IMR-90 (cell line): ENCODE data around the gene CHCHD1. TPM values are rescaled to one million over a fixed set of nuclear protein-coding genes. Genes with fewer than 3 reads are reported as not detected.

Source experiments
- ATAC-seq: fragments of 200-7000 bp; cut with Tn5 transposase; 2 replicates; pipeline ENCODE4 v1.9.1; 2020; ENCODE audit warnings: low read depth, mild to moderate bottlenecking, moderate library complexity
- BruUV-seq: library from RNA; stranded (reverse); fragments of 400-500 nt; replicated peaks from 2 replicates; lab custom pipeline; 2021; lab: Mats Ljungman, UMichigan
- CTCF ChIA-PET: fragments of 300-600 bp; formaldehyde crosslinking; extraction: SDS; loops from one replicate; lab custom pipeline; 2021; ENCODE audit warnings: antibody characterized with exemption; lab: Yijun Ruan, JAX
- POLR2A ChIA-PET: fragments of 300-600 bp; sonication (Branson Sonifier 250); formaldehyde crosslinking; loops from one replicate; lab custom pipeline; 2022; ENCODE audit warnings: antibody characterized with exemption; ENCODE audit not compliant: unreplicated experiment; lab: Charles Lee
- DNase-seq: peaks from one replicate; pipeline ENCODE4 v3.0.0; 2013
- H2AFZ ChIP-seq: replicated peaks from 2 replicates; pipeline ENCODE3; 2013; ENCODE audit warnings: low read length, mild to moderate bottlenecking; ENCODE audit not compliant: poor library complexity
- H2AK5ac ChIP-seq: 2 replicates; pipeline ENCODE4 v1.6.1; 2013; ENCODE audit warnings: low read depth, low read length, inconsistent platforms
- H2AK9ac ChIP-seq: replicated peaks from 2 replicates; pipeline ENCODE3; 2013; ENCODE audit warnings: mild to moderate bottlenecking, low read depth, low read length, moderate library complexity; ENCODE audit not compliant: poor library complexity
- H2BK120ac ChIP-seq: 2 replicates; pipeline ENCODE4 v1.6.1; 2013; ENCODE audit warnings: low read depth, low read length, inconsistent platforms
- H2BK15ac ChIP-seq: 3 replicates; pipeline ENCODE4 v1.6.1; 2013; ENCODE audit warnings: low read depth, low read length, inconsistent platforms
- H2BK20ac ChIP-seq: 2 replicates; pipeline ENCODE4 v1.6.1; 2013; ENCODE audit warnings: low read depth, mild to moderate bottlenecking, inconsistent platforms, low read length, moderate library complexity
- H2BK5ac ChIP-seq: 2 replicates; pipeline ENCODE4 v1.6.1; 2013; ENCODE audit warnings: mild to moderate bottlenecking, low read depth, low read length, inconsistent platforms; ENCODE audit not compliant: poor library complexity, severe bottlenecking
- H3K14ac ChIP-seq: replicated peaks from 2 replicates; pipeline ENCODE4 v1.6.1; 2013; ENCODE audit warnings: low read depth, low read length, inconsistent platforms
- H3K18ac ChIP-seq: 2 replicates; pipeline ENCODE4 v1.6.1; 2013; ENCODE audit warnings: low read depth, low read length, control low read depth
- H3K23ac ChIP-seq: 2 replicates; pipeline ENCODE4 v1.6.1; 2013; ENCODE audit warnings: low read depth, low read length, inconsistent platforms
- H3K27ac ChIP-seq: 2 replicates; pipeline ENCODE4 v1.5.1; 2013; ENCODE audit warnings: mild to moderate bottlenecking, control low read depth, low read length; ENCODE audit not compliant: insufficient read depth
- H3K27me3 ChIP-seq: 2 replicates; pipeline ENCODE4 v1.6.1; 2013; ENCODE audit warnings: low read length; ENCODE audit not compliant: control insufficient read depth, insufficient read depth
- H3K36me3 ChIP-seq: 2 replicates; pipeline ENCODE4 v1.6.1; 2013; ENCODE audit warnings: low read length, mixed read lengths; ENCODE audit not compliant: control insufficient read depth, insufficient read depth
- H3K4ac ChIP-seq: 2 replicates; pipeline ENCODE4 v1.6.1; 2013; ENCODE audit warnings: low read depth, low read length, inconsistent platforms
- H3K4me1 ChIP-seq: 2 replicates; pipeline ENCODE4 v1.6.1; 2013; ENCODE audit warnings: low read length, mixed read lengths; ENCODE audit not compliant: control insufficient read depth, insufficient read depth
- H3K4me2 ChIP-seq: 2 replicates; pipeline ENCODE4 v1.6.1; 2013; ENCODE audit warnings: low read depth, mild to moderate bottlenecking, control low read depth, low read length, moderate library complexity
- H3K4me3 ChIP-seq: 2 replicates; pipeline ENCODE4 v1.5.1; 2013; ENCODE audit warnings: low read depth, mild to moderate bottlenecking, control low read depth, low read length, moderate library complexity; ENCODE audit not compliant: insufficient read depth
- H3K56ac ChIP-seq: 2 replicates; pipeline ENCODE4 v1.6.1; 2013; ENCODE audit warnings: low read length, inconsistent platforms; ENCODE audit not compliant: insufficient read depth; ENCODE audit errors: extremely low read depth
- H3K79me1 ChIP-seq, 2 experiments: 2 replicates each; pipeline ENCODE4 v1.6.1; 2013; ENCODE audit warnings: low read length in 2 of 2, inconsistent platforms in 1 of 2, low read depth in 1 of 2
- H3K9ac ChIP-seq: 2 replicates; pipeline ENCODE4 v1.6.1; 2013; ENCODE audit warnings: low read depth, low read length, control low read depth
- H3K9me1 ChIP-seq: 2 replicates; pipeline ENCODE4 v1.6.1; 2013; ENCODE audit warnings: low read length, inconsistent platforms; ENCODE audit not compliant: insufficient read depth
- H3K9me3 ChIP-seq: 2 replicates; pipeline ENCODE4 v1.6.1; 2013; ENCODE audit warnings: low read length; ENCODE audit not compliant: control insufficient read depth, insufficient read depth
- H4K20me1 ChIP-seq: 2 replicates; pipeline ENCODE4 v1.6.1; 2013; ENCODE audit warnings: low read length, inconsistent platforms; ENCODE audit not compliant: insufficient read depth
- H4K5ac ChIP-seq: 2 replicates; pipeline ENCODE4 v1.6.1; 2013; ENCODE audit warnings: mild to moderate bottlenecking, low read depth, low read length, control low read depth
- H4K8ac ChIP-seq, 2 experiments: 2 replicates each; pipeline ENCODE4 v1.6.1; 2013; ENCODE audit warnings: low read depth in 2 of 2, low read length in 2 of 2, control low read depth in 1 of 2, inconsistent platforms in 1 of 2
- H4K91ac ChIP-seq: 2 replicates; pipeline ENCODE4 v1.6.1; 2013; ENCODE audit warnings: low read depth, low read length, inconsistent platforms; ENCODE audit not compliant: insufficient read depth
- BHLHE40 ChIP-seq: fragments of 150-350 bp; IDR thresholded peaks from 2 replicates; pipeline ENCODE4 v1.6.1; 2016; ENCODE audit warnings: mild to moderate bottlenecking, low read depth, low read length
- CEBPB ChIP-seq: IDR thresholded peaks from 2 replicates; pipeline ENCODE4 v1.6.1; 2012; ENCODE audit warnings: low read depth, low read length, improper control_type of control experiment
- CHD1 ChIP-seq: IDR thresholded peaks from 2 replicates; pipeline ENCODE4 v1.6.1; 2012; ENCODE audit warnings: low read depth, low read length, improper control_type of control experiment
- CTCF ChIP-seq: conservative IDR thresholded peaks from 2 replicates; pipeline ENCODE4 v1.5.1; 2012; ENCODE audit warnings: mild to moderate bottlenecking, low read depth, low read length, improper control_type of control experiment
- ELK1 ChIP-seq: fragments of 150-350 bp; IDR thresholded peaks from 2 replicates; pipeline ENCODE4 v1.6.1; 2016; ENCODE audit warnings: low read depth, mild to moderate bottlenecking, low read length, moderate library complexity, borderline replicate concordance
- FOS ChIP-seq: fragments of 150-350 bp; IDR thresholded peaks from 2 replicates; pipeline ENCODE4 v1.6.1; 2016; ENCODE audit warnings: low read depth, low read length
- MAFK ChIP-seq: IDR thresholded peaks from 2 replicates; pipeline ENCODE4 v1.6.1; 2012; ENCODE audit warnings: low read depth, low read length, improper control_type of control experiment
- MAZ ChIP-seq: IDR thresholded peaks from 2 replicates; pipeline ENCODE4 v1.6.1; 2012; ENCODE audit warnings: low read depth, mild to moderate bottlenecking, low read length, improper control_type of control experiment, moderate library complexity, borderline replicate concordance
- MXI1 ChIP-seq: IDR thresholded peaks from 2 replicates; pipeline ENCODE4 v1.6.1; 2012; ENCODE audit warnings: low read depth, mild to moderate bottlenecking, low read length, moderate library complexity, borderline replicate concordance
- NFE2L2 ChIP-seq: fragments of 150-350 bp; IDR thresholded peaks from 2 replicates; pipeline ENCODE4 v1.6.1; 2016; ENCODE audit warnings: low read depth, mild to moderate bottlenecking, low read length
- POLR2A ChIP-seq: IDR thresholded peaks from 2 replicates; pipeline ENCODE4 v1.6.1; 2012; ENCODE audit warnings: mild to moderate bottlenecking, low read depth, low read length
- RAD21 ChIP-seq: IDR thresholded peaks from 2 replicates; pipeline ENCODE4 v1.6.1; 2012; ENCODE audit warnings: low read length, improper control_type of control experiment
- RCOR1 ChIP-seq: IDR thresholded peaks from 2 replicates; pipeline ENCODE4 v1.6.1; 2012; ENCODE audit warnings: mild to moderate bottlenecking, low read length, improper control_type of control experiment; ENCODE audit not compliant: insufficient replicate concordance
- RFX5 ChIP-seq: IDR thresholded peaks from 2 replicates; pipeline ENCODE4 v1.8.0; 2012; ENCODE audit warnings: low read depth, mild to moderate bottlenecking, low read length, moderate library complexity
- SMC3 ChIP-seq: fragments of 150-350 bp; IDR thresholded peaks from 2 replicates; pipeline ENCODE4 v1.6.1; 2016; ENCODE audit warnings: low read depth, mild to moderate bottlenecking, antibody characterized with exemption, low read length, moderate library complexity
- USF2 ChIP-seq: fragments of 150-350 bp; IDR thresholded peaks from 2 replicates; pipeline ENCODE4 v1.6.1; 2017; ENCODE audit warnings: mild to moderate bottlenecking, antibody characterized with exemption, low read length, low read depth
- WGBS, 2 experiments: methylation state at CpG; one replicate each; pipeline versions ENCODE4 v1.1.5 to v1.1.7; 2013; ENCODE audit warnings: missing lambda C conversion rate in 2 of 2; ENCODE audit not compliant: insufficient read length in 1 of 2; ENCODE audit errors: extremely low coverage in 2 of 2; 5-methylcytosine and 5-hydroxymethylcytosine counted together
- dilution Hi-C: fragments of 300-500 bp; cut with HindIII; formaldehyde crosslinking; loops from one replicate; pipeline ENCODE4 v1.14.3; 2018; ENCODE audit warnings: low sequenced_read_pairs; ENCODE audit not compliant: unreplicated experiment
- in situ Hi-C: fragments of 300-500 bp; cut with MboI; formaldehyde crosslinking; loops from 3 replicates; pipeline ENCODE4 v1.14.3; 2019; ENCODE audit warnings: low sequenced_read_pairs, inconsistent platforms, mixed read lengths
- intact Hi-C: fragments of 100-400 bp; cut with micrococcal nuclease; formaldehyde crosslinking; loops from 2 replicates; pipeline ENCODE4 v1.10.0; 2022
- polyA plus RNA-seq, 3 experiments: library from polyadenylated mRNA; depleted of rRNA; stranded (reverse); fragments of >200 nt; gene quantifications; 2 replicates each; pipeline ENCODE4 v1.2.3, GENCODE V29; 2012; ENCODE audit warnings: low replicate concordance in 1 of 3
- total RNA-seq: library from RNA; depleted of rRNA; stranded (reverse); fragments of >200 nt; gene quantifications from 2 replicates; pipeline ENCODE4 v1.2.3, GENCODE V29; 2012

Gene CHCHD1
- total and polyA plus RNA-seq, 2 of the 4 experiments (the other 2 are of a cell fraction), result 11.5 to 21.0 TPM

GRCh38 chr10:73801253-73801590, 19.4 kb downstream of the CHCHD1 start:
- no peak overlapping the region for H3K18ac ChIP-seq
- ChIA-PET POLR2A (no interaction called here), CTCF (no interaction called here)
- no CpG with 5 or more reads among the region's 13 CpGs for WGBS, 2 experiments
- H2AK5ac ChIP-seq, result no peak overlapping the region
- no peaks in the 10 kb centered on the region for H3K4me1 ChIP-seq
- in situ Hi-C loops, result no loop called here
- H2BK5ac ChIP-seq, result no peak overlapping the region
- no peak overlapping the region for H2BK120ac ChIP-seq
- intact Hi-C loops, result no loop called here
- 0 out of 2 replicates have a peak, but pooled peaks cover 7% of the 10 kb centered on the region for H3K9me1 ChIP-seq
- H2AK9ac ChIP-seq, result peak overlapping the region; percentile 70
- H4K8ac ChIP-seq, result no peak overlapping the region
- no peak overlapping the region for H4K5ac ChIP-seq
- H3K9ac ChIP-seq, result no peak overlapping the region
- H3K4ac ChIP-seq, result no peak overlapping the region
- H3K36me3 ChIP-seq, result peaks cover 81% of the 10 kb centered on the region
- no peak overlapping the region for H4K91ac ChIP-seq
- TF ChIP-seq USF2, result no peak
- no peak for TF ChIP-seq CHD1
- TF ChIP-seq CEBPB, result no peak
- no peak for TF ChIP-seq BHLHE40
- TF ChIP-seq MAZ, result no peak
- TF ChIP-seq RAD21, result no peak
- TF ChIP-seq NFE2L2, result no peak
- no peak for TF ChIP-seq RFX5
- no peak for TF ChIP-seq ELK1
- TF ChIP-seq SMC3, result no peak
- TF ChIP-seq CTCF, result no peak
- TF ChIP-seq FOS, result no peak
- TF ChIP-seq POLR2A, result no peak
- TF ChIP-seq MXI1, result no peak
- TF ChIP-seq RCOR1, result no peak
- TF ChIP-seq MAFK, result no peak
- no peak overlapping the region for H2BK20ac ChIP-seq
- H3K27ac ChIP-seq, result no peak overlapping the region
- no peak overlapping the region for H3K4me2 ChIP-seq
- H3K79me1 ChIP-seq, result peaks cover 2 to 11% of the 10 kb centered on the region in 2 experiments; a peak in 1 of 4 replicates
- no peaks in the 10 kb centered on the region for H3K27me3 ChIP-seq
- H4K20me1 ChIP-seq, result peaks cover 3% of the 10 kb centered on the region; the same call in 1 of the 2 replicates
- no peak overlapping the region for H2AFZ ChIP-seq
- H2BK15ac ChIP-seq, result no peak overlapping the region
- dilution Hi-C loops, result no loop called here
- no peak overlapping the region for H3K23ac ChIP-seq
- TSS peak; percentile 63 for BruUV-seq
- DNase-seq (no peak), ATAC-seq (no peak)
- no peak overlapping the region for H3K56ac ChIP-seq
- no peaks in the 10 kb centered on the region for H3K9me3 ChIP-seq
- no peak overlapping the region for H3K4me3 ChIP-seq
- no peak overlapping the region for H3K14ac ChIP-seq
